ENCODE data around the gene FGF2. TPM values are rescaled to one million over a fixed set of nuclear protein-coding genes. Genes with fewer than 3 reads are reported as not detected.

The FGF2 gene
- total and polyA plus RNA-seq, 2 donors (not counting 1 experiment from before 2014, with no cell fraction given), result 0.13 TPM; not detected in 1

GRCh38 chr4:122777846-122778673, 48.6 kb upstream of the FGF2 start:
- ChIA-PET POLR2A (no interaction called here), CTCF (no interaction called here)
- peaks cover 15% of the 10 kb centered on the region for H3K27me3 Mint-ChIP-seq
- Histone ChIP-seq H3K9ac (ENCODE audit: low read length) (no peak overlapping the region), H3K27ac (ENCODE audit: low read length in 2 of 2) (no peak overlapping the region), H3K27me3 (replicated peaks in 1 of 4; ENCODE audit: control extremely low read depth in 1 of 4, control insufficient read depth in 3 of 4, insufficient read depth in 4 of 4, low read length in 3 of 4) (no peaks in the 10 kb centered on the region), H3K4me2 (replicated peaks; ENCODE audit: low read depth, low read length, poor library complexity, severe bottlenecking) (no peak overlapping the region), H3K9me3 (ENCODE audit: control extremely low read depth in 1 of 3, control insufficient read depth in 2 of 3, insufficient read depth in 1 of 3, low read length in 2 of 3) (no peaks in the 10 kb centered on the region), H3K79me2 (ENCODE audit: control insufficient read depth, insufficient read depth, low read length) (no peaks in the 10 kb centered on the region), H4K20me1 (ENCODE audit: control insufficient read depth, insufficient read depth, low read length, poor library complexity, severe bottlenecking) (no peaks in the 10 kb centered on the region), H3K36me3 (replicated peaks in 1 of 2; ENCODE audit: control extremely low read depth in 1 of 2, control insufficient read depth in 1 of 2, extremely low read depth in 1 of 2, insufficient read depth in 2 of 2, low read length in 1 of 2) (no peaks in the 10 kb centered on the region), H2AFZ (ENCODE audit: insufficient read depth, low read depth, low read length, poor library complexity, severe bottlenecking) (no peak overlapping the region), H3K4me1 (ENCODE audit: control insufficient read depth in 2 of 2, insufficient read depth in 2 of 2, low read length in 2 of 2) (no peaks in the 10 kb centered on the region), H3K4me3 (ENCODE audit: control extremely low read depth in 1 of 5, extremely low read depth in 1 of 5, insufficient read depth in 1 of 5, low read depth in 2 of 5, low read length in 4 of 5) (no peak overlapping the region)
- H3K4me1 Mint-ChIP-seq, result no peaks in the 10 kb centered on the region
- 100% methylated on average over 2 of the region's 7 CpGs for WGBS (ENCODE audit: insufficient coverage)
- ATAC-seq (ENCODE audit: low read depth), result no peak
- no peak for DNase-seq
- intact Hi-C loops (cut with micrococcal nuclease), result no loop called here
- no peaks in the 10 kb centered on the region for H3K9me3 Mint-ChIP-seq (ENCODE audit: insufficient read depth)
- H3K4me3 Mint-ChIP-seq, result no peak overlapping the region
- TF ChIP-seq EZH2 (IDR thresholded peaks at IDR 0.05; ENCODE audit: borderline replicate concordance, insufficient read depth, low read depth, low read length, poor library complexity, severe bottlenecking) (no peak), CTCF (IDR thresholded peaks at IDR 0.05) (no peak)
- no peak overlapping the region for H3K27ac Mint-ChIP-seq

- POLR2A ChIA-PET, result no interaction called here
- intact Hi-C loops (cut with micrococcal nuclease), result no loop called here
- CTCF ChIA-PET, result interaction anchor here (0.7 kb wide), 1 partner anchor 174 kb away, joined by 3 read pairs; no protein-coding TSS in a partner anchor
Measured at GRCh38 chr4:122781486-122781885, 45.1 kb upstream of the FGF2 start.

More at GRCh38 chr4:122781486-122781885, 45.1 kb upstream of the FGF2 start:
- Histone ChIP-seq H3K27me3 (replicated peaks in 1 of 4; ENCODE audit: control extremely low read depth in 1 of 4, control insufficient read depth in 3 of 4, insufficient read depth in 4 of 4, low read length in 3 of 4) (no peaks in the 10 kb centered on the region), H3K79me2 (ENCODE audit: control insufficient read depth, insufficient read depth, low read length) (no peaks in the 10 kb centered on the region), H3K9ac (ENCODE audit: low read length) (no peak overlapping the region), H3K27ac (ENCODE audit: low read length in 2 of 2) (no peak overlapping the region), H4K20me1 (ENCODE audit: control insufficient read depth, insufficient read depth, low read length, poor library complexity, severe bottlenecking) (no peaks in the 10 kb centered on the region), H3K4me3 (ENCODE audit: control extremely low read depth in 1 of 5, extremely low read depth in 1 of 5, insufficient read depth in 1 of 5, low read depth in 2 of 5, low read length in 4 of 5) (no peak overlapping the region), H3K4me2 (replicated peaks; ENCODE audit: low read depth, low read length, poor library complexity, severe bottlenecking) (no peak overlapping the region), H3K4me1 (ENCODE audit: control insufficient read depth in 2 of 2, insufficient read depth in 2 of 2, low read length in 2 of 2) (no peaks in the 10 kb centered on the region), H3K36me3 (replicated peaks in 1 of 2; ENCODE audit: control extremely low read depth in 1 of 2, control insufficient read depth in 1 of 2, extremely low read depth in 1 of 2, insufficient read depth in 2 of 2, low read length in 1 of 2) (no peaks in the 10 kb centered on the region), H2AFZ (ENCODE audit: insufficient read depth, low read depth, low read length, poor library complexity, severe bottlenecking) (no peak overlapping the region), H3K9me3 (ENCODE audit: control extremely low read depth in 1 of 3, control insufficient read depth in 2 of 3, insufficient read depth in 1 of 3, low read length in 2 of 3) (no peaks in the 10 kb centered on the region)
- 89% methylated on average over 1 of the region's 2 CpGs for WGBS (ENCODE audit: insufficient coverage)
- Mint-ChIP-seq H3K4me1 (no peaks in the 10 kb centered on the region), H3K27ac (no peak overlapping the region), H3K4me3 (no peak overlapping the region), H3K9me3 (ENCODE audit: insufficient read depth) (no peaks in the 10 kb centered on the region), H3K27me3 (peaks cover 14% of the 10 kb centered on the region)
- TF ChIP-seq CTCF (IDR thresholded peaks at IDR 0.05) (no peak), EZH2 (IDR thresholded peaks at IDR 0.05; ENCODE audit: borderline replicate concordance, insufficient read depth, low read depth, low read length, poor library complexity, severe bottlenecking) (no peak)
- ATAC-seq (ENCODE audit: low read depth) (no peak), DNase-seq (no peak)
